ENCODE measurements around the gene CES5A.

DNA sequence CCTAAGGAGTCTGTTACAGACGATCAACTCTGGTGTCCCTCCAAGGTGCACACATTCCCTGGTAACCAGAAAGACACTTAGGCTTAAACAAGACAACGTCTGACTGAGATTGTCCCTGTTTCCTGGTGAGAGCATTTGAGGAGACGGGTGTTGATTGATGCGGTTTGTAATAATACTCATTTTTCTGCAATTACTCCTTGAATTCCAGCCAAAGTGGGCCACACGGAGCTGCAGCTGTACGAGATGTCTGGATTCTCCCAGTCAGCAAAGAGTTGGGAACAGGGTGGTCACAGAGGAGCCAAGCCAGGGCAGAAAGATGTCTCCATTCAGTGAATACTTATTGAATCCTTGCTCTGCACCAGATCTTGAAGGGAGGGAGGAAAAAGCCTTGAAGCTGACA is 30.9 kb upstream of the CES5A start:
- no peak for TF ChIP-seq CTCF (IDR thresholded peaks at IDR 0.05)
- TF ChIP-seq ZNF302 (CRISPR knock-in tag; IDR thresholded peaks at IDR 0.05), result no peak
- no peak for TF ChIP-seq MAFK (IDR thresholded peaks at IDR 0.05; ENCODE audit: partially characterized antibody)
- no peak for TF ChIP-seq POLR2A (IDR thresholded peaks at IDR 0.05; ENCODE audit: low read length)
- TF ChIP-seq, protein P1, sequence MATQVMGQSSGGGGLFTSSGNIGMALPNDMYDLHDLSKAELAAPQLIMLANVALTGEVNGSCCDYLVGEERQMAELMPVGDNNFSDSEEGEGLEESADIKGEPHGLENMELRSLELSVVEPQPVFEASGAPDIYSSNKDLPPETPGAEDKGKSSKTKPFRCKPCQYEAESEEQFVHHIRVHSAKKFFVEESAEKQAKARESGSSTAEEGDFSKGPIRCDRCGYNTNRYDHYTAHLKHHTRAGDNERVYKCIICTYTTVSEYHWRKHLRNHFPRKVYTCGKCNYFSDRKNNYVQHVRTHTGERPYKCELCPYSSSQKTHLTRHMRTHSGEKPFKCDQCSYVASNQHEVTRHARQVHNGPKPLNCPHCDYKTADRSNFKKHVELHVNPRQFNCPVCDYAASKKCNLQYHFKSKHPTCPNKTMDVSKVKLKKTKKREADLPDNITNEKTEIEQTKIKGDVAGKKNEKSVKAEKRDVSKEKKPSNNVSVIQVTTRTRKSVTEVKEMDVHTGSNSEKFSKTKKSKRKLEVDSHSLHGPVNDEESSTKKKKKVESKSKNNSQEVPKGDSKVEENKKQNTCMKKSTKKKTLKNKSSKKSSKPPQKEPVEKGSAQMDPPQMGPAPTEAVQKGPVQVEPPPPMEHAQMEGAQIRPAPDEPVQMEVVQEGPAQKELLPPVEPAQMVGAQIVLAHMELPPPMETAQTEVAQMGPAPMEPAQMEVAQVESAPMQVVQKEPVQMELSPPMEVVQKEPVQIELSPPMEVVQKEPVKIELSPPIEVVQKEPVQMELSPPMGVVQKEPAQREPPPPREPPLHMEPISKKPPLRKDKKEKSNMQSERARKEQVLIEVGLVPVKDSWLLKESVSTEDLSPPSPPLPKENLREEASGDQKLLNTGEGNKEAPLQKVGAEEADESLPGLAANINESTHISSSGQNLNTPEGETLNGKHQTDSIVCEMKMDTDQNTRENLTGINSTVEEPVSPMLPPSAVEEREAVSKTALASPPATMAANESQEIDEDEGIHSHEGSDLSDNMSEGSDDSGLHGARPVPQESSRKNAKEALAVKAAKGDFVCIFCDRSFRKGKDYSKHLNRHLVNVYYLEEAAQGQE (IDR thresholded peaks at IDR 0.05), result no peak
